ENCODE results near the gene DGKH.

The DGKH gene

DNA sequence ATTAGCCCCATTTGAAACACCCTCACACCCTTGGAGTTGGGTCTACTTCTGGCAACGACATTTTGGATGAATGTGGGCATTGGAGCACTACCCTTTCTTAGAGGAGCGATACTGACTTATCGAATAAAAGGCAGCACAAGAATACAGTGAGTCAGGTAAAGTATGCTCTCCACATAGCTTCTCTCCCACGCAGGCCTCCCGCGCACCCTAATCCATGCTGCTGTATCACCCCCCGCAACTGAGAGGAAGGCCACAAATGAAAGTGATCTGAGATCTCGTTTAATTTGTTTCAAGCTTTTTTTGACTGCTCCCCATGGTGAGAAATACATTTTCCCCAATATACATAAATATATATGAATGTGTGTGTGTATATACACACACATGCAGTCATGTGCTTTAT is 198.1 kb downstream of the DGKH start:
- DNase-seq = no peak

DNA sequence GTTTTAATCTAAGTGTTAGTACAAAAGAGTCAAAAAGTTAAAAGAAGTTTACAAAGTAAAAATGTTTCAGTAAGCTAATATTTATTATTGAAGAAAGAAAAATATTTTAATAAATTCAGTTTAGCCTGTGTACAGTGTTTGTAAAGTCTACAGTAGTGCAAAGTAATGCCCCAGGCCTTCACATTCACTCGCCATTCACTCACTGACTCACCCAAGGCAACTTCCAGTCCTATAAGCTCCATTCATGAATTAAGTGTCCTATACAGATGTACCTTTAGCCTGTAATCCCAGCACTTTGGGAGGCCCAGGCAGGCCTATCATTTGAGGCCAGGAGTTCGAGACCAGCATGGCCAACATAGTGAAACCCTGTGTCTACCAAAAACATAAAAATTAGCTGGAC is 199.4 kb downstream of the DGKH start:
- no peak for DNase-seq

DNA sequence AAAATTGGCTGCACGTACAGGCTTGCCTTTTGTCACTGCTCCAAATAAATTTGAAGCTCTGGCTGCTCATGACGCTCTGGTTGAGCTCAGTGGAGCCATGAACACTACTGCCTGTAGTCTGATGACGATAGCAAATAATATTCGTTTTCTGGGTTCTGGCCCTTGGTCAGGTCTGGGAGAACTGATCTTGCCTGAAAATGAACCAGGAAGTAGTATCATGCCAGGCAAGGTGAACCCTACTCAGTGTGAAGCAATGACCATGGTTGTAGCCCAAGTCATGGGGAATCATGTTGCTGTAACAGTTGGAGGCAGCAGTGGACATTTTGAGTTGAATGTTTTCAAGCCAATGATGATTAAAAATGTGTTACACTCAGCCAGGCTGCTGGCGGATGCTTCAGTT is 207.4 kb downstream of the DGKH start:
- no peak for DNase-seq

DNA sequence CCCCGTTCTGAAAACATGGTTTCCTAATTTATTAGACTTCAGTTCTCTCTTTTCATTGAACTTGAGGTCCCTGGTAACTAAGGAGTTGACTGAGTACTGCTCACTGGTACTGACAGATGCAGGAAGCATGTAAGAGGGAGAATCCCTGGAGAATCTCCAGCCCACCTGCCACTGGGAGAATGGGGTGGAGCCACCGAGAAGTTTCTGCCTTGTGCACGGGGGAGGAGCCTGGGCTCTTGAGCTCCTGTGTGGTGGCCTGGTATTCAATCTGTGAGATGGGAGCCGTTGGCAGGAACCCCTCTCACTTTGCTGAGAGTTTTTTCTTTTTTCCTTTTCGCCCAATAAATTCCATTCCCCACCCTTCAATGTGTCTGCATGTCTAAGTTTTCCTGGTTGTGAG is 210.3 kb downstream of the DGKH start:
- DNase-seq = no peak

DNA sequence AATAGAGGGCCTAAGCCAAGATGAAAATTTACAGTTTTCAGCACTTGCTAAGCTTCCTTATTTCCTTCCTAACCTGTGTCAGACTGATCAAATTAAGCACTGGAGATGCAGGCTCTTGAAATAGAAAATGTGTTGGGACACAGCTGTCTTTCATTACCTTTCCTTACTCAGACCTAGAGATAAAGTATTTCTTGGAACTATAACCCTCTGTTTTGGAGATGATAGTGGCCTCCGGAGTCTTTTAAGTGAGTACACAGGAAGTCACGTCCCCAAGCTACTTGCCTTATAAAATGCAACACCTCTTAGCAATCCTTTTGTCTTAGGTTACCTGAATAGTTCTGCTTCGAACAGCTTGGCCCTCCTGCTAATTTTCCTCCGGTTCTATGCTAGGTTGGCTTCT is 211.1 kb downstream of the DGKH start:
- DNase-seq = no peak

DNA sequence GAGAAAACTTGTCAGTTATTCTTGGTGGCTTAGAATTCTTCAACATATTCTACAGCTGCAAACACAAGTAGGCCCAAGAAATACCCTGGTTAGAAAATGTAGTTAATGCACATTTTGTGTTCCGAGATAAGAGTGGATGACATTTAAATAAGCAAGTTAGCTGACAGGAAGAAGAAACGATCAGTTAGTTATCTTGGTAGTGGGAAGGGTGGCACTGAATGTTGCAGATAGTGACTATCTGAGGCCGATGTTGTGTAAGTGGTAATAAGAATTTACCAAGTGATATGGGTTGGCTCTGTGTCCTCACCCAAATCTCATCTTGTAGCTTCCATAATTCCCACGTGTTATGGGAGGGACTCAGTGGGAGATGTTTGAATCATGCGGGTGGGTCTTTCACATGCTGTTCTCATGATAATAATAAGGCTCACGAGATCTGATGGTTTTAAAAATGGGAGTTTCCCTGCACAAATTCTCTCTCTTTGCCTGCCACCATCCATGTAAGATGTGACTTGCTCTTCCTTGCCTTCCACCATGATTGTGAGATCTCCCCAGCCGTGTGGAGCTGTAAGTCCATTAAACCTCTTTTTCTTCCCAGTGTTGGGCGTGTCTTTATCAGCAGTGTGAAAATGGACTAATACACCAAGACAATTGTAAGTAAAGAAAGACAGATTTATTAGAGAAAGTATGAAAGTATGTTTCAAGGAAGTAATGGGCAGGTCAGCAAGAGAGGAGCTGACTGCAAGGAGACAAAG is 212.6 kb downstream of the DGKH start:
- no peak for DNase-seq

DNA sequence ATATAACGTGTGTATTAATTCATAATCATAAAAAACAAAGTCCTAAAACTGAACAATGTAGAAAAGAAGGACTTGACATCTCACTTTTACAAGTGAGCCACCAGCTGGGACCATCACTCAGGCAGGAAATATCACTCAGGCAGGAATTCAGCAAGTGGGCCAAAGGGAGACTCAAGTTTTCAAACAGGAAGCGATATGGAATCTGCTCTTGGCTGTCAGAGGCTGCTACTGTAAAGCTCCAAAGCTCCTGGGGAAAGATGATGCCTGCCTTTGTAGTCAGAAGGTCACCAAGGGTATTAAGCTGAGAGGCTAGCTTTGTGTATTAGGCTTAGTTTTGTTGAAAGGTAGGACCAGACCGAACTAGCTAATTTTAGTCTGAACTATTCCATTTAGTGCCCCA is 218.0 kb downstream of the DGKH start:
- no peak for DNase-seq

DNA sequence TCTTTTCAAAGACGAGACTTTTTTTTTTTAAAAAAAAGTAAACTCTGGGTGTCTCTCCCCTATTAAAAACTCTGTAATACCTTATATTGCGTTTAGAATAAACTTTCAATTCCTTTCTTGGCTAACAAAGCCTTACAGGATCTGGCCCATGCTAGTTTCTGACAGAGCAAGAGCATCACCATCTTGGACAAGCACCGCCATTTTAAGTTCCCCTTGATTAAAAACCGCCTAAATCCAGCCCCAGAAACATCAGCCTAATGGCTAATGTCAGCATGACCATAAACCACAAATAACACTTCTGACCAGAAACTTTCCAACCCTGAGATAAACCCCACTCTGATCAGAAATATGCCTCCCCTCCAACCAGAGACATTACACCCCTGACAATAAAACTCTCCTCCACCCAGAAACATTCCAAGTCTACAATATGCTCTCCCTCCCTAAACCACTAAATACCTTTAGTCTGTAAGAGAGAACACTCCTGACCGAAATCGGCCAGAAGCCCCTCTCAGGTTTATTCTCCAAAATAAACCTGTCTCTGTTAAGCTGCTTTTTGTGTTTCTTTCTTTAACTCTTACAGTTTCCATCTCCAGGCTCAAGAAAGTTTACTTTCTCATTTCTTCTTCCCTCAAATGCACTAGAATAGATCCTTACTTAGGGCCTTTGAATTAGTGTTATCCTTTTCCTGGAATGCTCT is 221.9 kb downstream of the DGKH start:
- no peak for DNase-seq

DNA sequence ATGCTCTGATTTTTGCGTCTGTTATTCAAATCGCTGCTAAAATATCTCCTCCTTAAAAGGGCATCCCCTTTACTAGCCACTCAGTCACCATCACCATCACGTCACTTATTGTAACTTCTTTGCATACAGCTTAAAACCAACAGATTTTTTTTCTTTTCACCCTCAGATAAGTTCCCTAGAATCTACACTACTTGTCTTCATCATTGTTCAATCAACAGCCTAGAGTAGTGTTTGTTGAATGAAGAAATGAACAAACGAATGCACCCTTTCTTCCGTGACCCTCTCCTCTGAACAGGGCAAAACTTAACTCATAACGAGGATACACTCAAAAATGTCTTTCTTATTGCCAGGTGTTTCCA is 222.4 kb downstream of the DGKH start:
- no peak for DNase-seq

DNA sequence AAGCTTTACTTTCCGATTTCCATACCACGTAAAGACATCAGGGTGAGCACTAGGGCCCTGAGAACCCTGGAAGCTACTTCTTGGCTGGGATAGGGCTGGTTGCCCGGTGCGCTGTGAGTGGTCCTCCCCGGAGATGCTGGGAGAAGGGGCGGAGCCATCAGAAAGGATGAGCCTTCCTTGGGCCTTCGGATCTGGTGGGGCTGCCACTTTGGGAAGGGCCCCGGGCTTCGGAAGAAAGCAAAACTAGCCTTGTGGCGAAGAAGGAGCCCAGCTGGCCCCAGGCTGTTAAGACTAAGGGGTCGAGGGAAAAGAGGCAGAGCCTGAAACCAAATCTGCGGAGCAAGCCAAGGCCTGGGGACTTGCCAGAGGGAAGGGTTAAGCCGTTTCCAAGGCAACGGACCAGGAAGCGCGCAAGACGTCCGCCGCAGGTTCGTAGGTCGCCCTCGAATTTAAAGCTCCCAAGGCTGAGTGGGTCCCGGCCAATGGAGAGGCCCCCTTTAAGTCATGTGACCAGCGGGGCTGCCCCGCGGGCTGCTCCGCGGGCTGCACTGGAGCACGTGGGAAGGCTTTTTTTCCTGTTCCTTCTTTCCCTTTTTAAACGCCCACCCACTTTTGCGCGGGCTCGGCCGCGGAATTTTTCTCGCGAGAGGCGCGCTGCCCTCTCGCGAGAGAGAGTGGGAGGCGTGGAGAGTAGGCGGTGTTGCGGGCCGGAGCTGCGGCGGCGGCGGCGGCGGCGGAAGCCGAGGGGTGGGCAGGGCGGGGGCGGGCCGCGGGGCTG is 223.1 kb downstream of the DGKH start:
- DNase-seq = peak; percentile 89

DNA sequence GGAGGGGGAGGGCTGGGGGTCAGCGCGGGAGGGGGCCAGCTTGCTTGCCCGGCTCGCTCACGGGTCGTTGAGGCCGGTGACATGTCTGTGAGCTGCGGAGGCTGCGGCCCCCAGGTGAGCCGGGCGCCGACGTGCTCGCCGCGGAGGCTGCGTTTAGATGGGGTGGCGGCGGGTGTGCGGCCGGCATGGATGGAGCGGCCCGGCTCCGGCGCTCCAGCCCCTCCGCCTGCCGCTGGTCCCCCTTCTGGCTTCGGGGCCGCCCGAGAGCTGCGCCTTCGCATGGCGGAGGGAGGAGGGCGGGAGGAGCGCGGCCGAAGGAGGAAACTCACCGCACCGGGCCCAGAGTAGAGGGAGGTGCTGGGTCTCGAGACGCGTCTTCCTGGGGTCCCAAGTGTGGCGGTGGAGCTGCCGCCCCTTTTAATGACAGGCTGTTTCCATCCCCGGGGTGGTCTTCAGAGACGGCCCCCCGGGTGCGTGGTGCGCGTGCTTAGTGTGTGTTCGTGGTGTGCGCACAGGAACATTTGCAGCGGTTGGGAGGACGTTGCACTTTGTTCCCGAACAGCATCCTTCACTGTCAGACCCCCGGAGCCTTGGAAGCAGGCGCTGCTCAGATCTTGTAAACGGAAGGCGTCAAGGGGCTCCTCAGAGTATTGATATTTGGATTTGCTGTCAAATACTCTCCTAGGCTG is 223.8 kb downstream of the DGKH start, which contains the start of gene AKAP11:
TSS of gene AKAP11 (plus strand) at position 38 of the 689 bp plus-strand sequence. CDS start 14,197 bp downstream, outside the sequence.
- peak; percentile 51 for DNase-seq

DNA sequence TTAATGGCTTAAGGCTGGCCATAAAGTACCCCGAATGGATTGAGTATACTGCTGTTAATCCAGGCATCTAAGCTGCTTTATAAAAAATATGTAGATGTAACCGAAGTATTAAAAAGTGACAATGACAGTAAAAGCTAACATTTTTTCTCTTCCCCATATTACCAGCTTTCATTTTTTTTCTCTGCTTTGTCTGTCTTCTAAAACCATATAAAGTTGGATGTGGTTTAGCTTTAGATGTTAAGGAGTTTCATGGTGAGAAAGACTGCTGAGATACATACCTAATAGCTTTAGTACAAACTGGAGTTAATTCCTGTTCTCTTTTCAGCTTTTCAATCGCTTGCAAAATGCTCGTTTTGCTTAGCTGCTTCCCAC is 224.3 kb downstream of the DGKH start:
- no peak for DNase-seq

DNA sequence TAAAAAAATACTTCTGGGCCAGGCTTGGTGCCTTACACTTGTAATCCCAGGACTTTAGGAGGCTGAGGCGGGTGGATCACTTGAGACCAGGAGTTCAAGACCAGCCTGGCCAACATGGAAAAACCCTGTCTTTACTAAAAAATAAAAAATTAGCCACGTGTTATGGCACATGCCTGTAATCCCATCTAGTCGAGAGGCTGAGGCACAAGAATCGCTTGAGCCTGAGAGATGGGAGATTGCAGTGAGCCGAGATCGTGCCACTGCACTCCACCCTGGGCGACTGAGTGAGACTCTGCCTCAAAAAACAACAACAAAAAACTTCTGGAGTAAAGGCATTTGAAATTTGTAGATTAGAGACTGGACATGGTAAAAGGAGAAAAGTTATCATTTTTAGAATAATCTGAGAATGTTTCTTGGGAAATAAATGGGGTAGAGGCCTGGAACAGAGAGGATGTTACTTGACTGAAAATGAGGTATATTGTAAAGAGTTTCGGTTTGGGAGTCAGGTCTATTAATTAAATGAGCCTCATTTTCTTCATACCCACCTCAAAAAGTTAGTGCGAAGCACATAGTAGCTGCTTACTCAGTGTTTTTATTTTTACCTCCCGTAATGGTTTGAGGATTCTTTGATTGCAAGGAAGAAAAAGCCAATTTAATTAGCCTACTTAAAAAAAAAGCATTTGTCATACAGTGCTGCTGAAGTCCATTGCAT is 226.1 kb downstream of the DGKH start:
- no peak for DNase-seq

DNA sequence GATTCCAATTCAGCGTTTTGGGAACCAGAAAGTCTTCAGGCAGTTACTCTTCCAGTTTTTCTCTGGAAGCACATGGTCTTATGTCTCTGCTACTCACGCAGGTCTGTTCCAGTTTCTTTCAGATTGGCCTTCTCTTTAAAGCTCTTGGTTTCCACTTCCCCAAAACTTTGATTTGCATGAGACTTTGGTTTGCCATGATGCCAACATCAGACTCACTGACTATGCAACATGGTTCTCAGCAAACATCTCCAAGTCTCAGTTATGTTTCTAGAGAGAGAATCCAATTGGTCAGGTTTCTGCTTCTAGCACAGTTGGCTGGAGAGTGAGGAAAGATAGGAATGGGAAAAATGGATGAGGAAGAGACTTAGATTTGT is 226.6 kb downstream of the DGKH start:
- no peak for DNase-seq

DNA sequence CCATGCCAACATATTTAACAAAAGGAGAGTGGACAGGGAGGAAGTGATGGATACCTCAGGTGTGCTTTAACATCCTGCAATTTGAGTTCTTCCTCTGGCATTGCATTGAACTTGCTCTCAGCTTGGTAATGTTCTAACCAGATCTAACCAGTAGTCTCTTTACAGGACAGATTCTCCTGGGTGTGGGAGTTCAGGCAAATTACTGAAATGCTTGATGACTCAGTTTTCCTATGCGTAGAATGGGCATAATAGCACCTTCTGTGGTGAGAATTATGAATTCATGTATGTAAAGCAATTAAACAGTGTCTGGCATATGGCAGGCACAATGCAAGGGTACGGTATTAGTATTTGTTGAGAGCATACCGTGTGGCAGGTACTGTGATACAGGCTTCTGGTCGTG is 227.1 kb downstream of the DGKH start:
- no peak for DNase-seq

DNA sequence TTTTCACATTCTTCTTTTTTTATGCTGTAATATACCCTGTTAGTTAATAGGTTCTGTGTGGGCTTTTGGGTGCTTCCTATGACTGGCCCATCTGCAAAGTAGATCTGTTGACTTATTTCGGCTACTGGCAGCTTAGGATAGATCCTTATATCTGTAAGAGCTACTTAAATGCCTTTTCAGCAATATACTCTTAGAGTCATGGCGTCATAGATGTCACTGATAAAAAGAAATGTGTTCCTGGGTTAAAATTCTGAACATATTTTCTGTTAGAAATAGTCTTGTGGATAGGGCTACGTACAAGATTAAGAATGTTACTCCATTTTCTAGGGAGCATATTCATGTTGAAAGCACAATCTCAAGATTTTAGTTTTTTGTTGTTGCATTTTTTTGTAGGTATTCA is 228.2 kb downstream of the DGKH start:
- DNase-seq = no peak

DNA sequence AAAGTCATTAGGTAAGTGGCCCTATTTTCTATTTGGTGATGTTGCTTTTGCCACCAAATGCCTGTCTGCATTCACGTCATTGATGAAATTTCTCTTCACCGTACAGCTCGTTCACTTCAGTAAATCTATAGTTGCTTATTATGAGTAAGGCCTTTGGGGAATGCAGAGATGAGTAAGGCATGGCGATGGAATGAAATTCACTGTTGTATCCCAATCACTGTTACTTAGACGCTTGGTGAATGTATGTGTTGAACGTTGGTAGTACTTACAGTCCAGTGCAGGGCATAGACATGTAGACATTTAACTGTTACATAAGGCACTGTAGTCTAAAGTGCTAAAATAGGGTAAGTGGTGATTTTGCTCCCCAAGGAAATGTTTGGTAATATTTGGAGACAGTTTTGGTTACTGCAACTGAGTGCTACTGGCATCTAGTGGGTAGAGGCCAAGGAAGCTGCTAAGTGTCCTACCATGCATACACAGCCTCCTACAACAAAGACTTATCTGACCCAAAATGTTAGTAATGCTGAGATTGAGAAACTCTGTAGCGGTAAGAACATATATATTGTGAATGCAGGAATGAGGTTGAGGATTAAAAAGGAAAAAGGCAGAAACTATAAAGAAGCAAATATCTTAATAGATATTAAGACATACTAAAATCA is 229.3 kb downstream of the DGKH start:
- no peak for DNase-seq

DNA sequence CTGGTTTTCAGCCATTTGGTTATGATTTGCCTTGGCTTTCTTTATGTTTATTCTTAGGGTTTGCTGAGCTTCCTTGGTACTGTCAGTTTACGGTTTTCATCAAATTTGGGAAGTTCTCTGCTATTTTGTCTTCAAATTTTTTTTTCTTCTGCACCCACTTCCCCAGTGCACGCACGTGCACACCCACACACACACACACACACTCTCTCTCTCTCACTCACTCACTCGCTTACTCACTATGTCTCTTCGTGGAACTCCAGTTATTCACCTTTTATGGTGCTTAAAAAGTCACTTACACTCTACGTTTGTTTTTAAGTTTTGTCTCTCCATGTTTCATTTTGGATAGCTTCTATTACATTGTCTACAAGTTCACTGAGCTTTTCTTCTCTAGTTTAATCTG is 230.6 kb downstream of the DGKH start:
- no peak for DNase-seq

DNA sequence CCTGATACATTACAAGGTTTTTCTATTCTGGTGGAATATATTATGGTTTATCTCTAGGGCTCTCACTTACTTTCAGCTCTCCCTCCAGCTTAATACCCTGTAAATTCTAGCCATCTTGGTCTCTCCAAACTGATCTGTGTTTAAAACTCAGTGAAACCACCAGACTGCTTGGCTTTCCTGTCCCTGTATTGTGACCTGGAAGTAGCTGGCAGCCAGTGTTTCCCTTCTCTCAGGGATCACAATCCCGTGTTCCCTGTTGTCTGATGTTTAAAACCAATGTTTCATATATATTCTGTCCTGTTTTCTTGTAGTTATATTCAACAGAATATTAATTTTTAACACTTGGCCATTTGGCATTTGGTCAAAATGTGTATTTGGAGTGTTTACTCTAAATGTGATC is 231.5 kb downstream of the DGKH start:
- DNase-seq = no peak

DNA sequence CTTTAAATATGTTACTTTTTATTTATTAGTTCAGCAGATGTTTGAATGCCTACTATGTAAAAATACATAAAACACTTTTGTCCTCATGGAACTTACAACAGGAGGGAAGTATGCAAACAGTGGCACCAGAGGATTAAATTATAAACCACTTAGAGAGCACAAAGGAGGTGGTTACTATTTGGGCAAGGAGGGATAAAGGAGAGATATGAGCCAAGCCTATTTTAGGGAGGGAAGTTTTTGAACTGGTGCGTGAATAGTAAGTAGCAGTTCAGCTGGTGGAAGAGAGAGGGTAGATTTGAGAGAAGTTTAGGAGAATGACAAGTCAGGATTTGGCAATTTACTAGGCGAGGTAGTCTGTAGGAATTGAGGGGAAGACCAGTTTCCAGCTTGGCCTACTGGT is 232.1 kb downstream of the DGKH start:
- no peak for DNase-seq

DNA sequence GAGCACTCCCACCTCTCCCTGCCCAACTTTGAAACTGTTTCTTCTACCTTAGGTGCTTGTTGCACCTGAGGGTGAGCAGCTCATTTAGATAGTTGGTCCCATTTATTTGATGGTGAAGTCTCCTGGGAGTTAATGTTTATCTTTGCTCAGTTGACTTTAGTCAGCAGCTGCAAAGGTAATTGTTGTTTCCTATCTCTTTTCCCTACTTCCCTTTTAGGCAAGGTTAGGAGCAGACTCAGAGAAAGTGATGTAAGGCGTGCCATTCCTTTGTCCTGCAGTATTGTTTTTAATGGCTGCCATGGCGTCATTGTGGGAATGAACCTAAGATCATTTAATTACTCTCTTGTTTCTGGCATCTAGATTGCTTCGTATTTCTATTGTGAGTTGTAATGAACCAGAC is 235.1 kb downstream of the DGKH start:
- no peak for DNase-seq

DNA sequence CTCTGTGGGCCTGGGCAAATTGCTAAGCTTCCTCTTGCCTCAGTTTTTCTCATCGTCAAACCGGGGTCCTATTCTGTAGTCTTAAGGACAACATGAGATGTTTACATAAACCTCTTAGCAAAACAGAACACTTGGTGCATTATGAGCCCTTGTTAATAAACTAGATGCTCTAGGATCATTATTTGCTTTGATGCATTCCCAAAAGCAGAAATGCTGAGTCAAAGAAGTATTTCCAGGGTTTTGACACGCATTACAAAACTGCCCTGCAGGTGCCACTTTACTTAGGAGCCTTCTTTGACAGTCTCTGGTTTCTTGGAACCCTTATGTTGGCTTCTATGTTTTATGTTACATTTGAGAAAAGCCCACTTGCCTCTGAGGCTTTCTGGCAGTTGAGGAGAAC is 235.6 kb downstream of the DGKH start:
- DNase-seq = no peak
